Neutrophil (primary cell): ENCODE results near the gene RPH3AL.

ENCODE experiments used
- H3K27ac ChIP-seq: fragments of 200-600 bp; sonication (generic); 2 replicates; pipeline ENCODE4 v1.5.1; 2016; ENCODE audit warnings: mild to moderate bottlenecking, moderate library complexity
- H3K27me3 ChIP-seq: fragments of 200-600 bp; sonication (generic); 2 replicates; pipeline ENCODE4 v1.6.0; 2016; ENCODE audit warnings: mild to moderate bottlenecking
- H3K36me3 ChIP-seq: fragments of 200-600 bp; sonication (generic); 2 replicates; pipeline ENCODE4 v1.5.1; 2017
- H3K4me1 ChIP-seq, 2 experiments: fragments of 200-600 bp in 1 of 2; sonication (generic) in 1 of 2; 1 replicate in 1 of 2; 2 replicates in 1 of 2; pipeline versions ENCODE4 v1.5.1 to v1.6.1; 2013 to 2016; ENCODE audit warnings: low read depth in 1 of 2, low read length in 1 of 2, mild to moderate bottlenecking in 1 of 2, moderate library complexity in 1 of 2; ENCODE audit not compliant: control insufficient read depth in 1 of 2, insufficient read depth in 1 of 2
- H3K4me3 ChIP-seq, 2 experiments: fragments of 200-600 bp in 1 of 2; sonication (generic) in 1 of 2; 1 replicate in 1 of 2; 2 replicates in 1 of 2; pipeline ENCODE4 v1.5.1; 2013 to 2016; ENCODE audit warnings: low read depth in 1 of 2, low read length in 1 of 2, mild to moderate bottlenecking in 1 of 2, moderate library complexity in 1 of 2
- H3K9me3 ChIP-seq: fragments of 200-600 bp; sonication (generic); 2 replicates; pipeline ENCODE4 v1.5.1; 2016
- TF ChIP-seq, protein P1 (sequence below): fragments of 200-600 bp; sonication (generic); IDR thresholded peaks from 2 replicates; pipeline ENCODE4 v1.5.1; 2016; ENCODE audit warnings: antibody characterized with exemption

The RPH3AL gene

DNA sequence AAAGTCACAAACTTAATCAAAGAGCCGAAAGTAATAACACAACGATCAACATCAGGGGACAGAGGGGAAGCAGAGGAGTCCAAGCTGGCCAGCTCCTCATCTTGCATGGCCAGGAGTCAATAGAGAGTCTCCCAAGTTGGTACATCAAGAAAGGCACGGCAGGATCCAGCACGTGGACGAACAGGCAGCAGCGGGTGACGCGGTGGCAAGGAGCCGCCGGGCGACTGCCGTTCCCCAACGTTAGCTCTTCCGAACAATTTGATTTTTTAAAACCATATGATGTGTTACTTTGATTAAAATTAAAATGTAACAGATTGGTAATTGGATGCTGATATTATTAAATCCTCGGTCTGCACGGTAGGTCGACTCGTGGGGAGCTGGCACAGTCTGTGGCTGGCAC is 89.3 kb downstream of the RPH3AL start:
- Histone ChIP-seq H3K27me3 (peaks cover 38% of the 10 kb centered on the region), H3K4me3 (no peak overlapping the region), H3K27ac (no peak overlapping the region), H3K4me1 (peaks cover 2 to 3% of the 10 kb centered on the region in 2 experiments), H3K36me3 (peaks cover 13% of the 10 kb centered on the region), H3K9me3 (no peaks in the 10 kb centered on the region)
- TF ChIP-seq, protein P1, sequence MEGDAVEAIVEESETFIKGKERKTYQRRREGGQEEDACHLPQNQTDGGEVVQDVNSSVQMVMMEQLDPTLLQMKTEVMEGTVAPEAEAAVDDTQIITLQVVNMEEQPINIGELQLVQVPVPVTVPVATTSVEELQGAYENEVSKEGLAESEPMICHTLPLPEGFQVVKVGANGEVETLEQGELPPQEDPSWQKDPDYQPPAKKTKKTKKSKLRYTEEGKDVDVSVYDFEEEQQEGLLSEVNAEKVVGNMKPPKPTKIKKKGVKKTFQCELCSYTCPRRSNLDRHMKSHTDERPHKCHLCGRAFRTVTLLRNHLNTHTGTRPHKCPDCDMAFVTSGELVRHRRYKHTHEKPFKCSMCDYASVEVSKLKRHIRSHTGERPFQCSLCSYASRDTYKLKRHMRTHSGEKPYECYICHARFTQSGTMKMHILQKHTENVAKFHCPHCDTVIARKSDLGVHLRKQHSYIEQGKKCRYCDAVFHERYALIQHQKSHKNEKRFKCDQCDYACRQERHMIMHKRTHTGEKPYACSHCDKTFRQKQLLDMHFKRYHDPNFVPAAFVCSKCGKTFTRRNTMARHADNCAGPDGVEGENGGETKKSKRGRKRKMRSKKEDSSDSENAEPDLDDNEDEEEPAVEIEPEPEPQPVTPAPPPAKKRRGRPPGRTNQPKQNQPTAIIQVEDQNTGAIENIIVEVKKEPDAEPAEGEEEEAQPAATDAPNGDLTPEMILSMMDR, result no peak

GRCh38 chr17:261635-262034 is 91.0 kb downstream of the RPH3AL start:
- Histone ChIP-seq H3K9me3 (no peaks in the 10 kb centered on the region), H3K27ac (no peak overlapping the region), H3K4me3 (no peak overlapping the region), H3K4me1 (peaks cover 7 to 9% of the 10 kb centered on the region in 2 experiments), H3K27me3 (peaks cover 22% of the 10 kb centered on the region), H3K36me3 (peaks cover 13% of the 10 kb centered on the region)
- TF ChIP-seq, protein P1, result no peak

DNA sequence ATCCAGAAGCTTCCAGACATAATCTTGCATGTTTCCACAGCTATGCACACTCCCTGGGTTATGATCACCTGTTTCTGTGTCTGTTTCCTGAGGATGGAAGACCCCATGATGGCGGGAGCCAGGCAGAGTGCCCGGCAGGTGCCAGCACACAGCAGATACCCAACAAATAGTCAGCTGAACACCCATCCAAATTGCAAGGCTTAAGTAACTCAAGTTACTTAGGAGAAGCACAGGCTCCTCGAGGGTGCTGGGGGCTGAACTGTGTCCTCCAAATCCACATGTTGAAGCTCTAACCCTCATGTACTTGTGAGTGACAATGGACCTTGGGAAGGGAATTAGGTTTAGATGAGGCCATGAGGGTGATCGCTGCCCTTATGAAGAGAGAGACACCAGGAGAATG is 91.7 kb downstream of the RPH3AL start:
- no peaks in the 10 kb centered on the region for H3K9me3 ChIP-seq
- H3K27ac ChIP-seq, result no peak overlapping the region
- H3K27me3 ChIP-seq, result peaks cover 15% of the 10 kb centered on the region
- peaks cover 7 to 9% of the 10 kb centered on the region in 2 experiments for H3K4me1 ChIP-seq
- peaks cover 13% of the 10 kb centered on the region for H3K36me3 ChIP-seq
- H3K4me3 ChIP-seq, result no peak overlapping the region
- TF ChIP-seq, protein P1, result no peak

DNA sequence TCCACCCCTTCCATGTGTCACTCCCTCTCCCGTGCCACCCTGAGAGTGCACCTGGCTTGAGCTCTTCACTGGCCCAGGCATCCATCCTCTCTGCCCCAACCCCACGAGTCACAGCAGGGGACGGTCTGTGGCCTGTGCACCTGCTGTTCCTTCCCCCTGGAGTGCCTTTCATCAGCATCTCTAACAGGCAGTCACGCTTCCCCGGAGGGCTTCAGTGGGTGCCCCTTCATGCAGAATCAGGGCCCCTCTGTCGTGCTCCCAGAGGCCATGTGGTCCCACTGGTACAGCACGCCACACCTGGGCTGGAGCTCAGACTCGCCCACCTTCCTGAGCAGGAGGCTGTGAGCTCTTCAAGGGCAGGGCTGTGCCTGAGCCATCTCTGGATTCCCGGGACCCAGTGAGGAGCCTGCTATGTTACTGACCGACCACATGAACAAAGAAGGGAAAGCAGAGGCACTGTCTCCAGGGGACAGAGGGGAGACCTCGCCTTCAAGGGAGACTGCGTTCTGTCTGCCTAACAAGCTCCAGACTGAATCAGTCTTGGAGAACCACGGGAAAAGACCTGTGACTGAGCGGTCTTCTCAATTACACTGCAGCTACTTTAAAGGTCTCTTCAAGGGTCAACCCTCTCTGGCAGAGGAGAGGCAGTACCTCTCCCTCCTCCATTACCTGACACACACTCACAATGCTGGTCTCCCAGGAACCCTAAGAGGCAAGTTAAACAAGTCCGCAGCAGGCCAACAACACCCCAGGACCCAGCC is 92.4 kb downstream of the RPH3AL start:
- peaks cover 12% of the 10 kb centered on the region for H3K27me3 ChIP-seq
- no peaks in the 10 kb centered on the region for H3K9me3 ChIP-seq
- H3K36me3 ChIP-seq, result peaks cover 13% of the 10 kb centered on the region
- TF ChIP-seq, protein P1, result no peak
- H3K4me3 ChIP-seq, result no peak overlapping the region
- no peak overlapping the region for H3K27ac ChIP-seq
- peaks cover 7 to 9% of the 10 kb centered on the region in 2 experiments for H3K4me1 ChIP-seq

- Histone ChIP-seq H3K36me3 (peaks cover 13% of the 10 kb centered on the region), H3K4me1 (peaks cover 7 to 9% of the 10 kb centered on the region in 2 experiments), H3K27ac (no peak overlapping the region), H3K4me3 (no peak overlapping the region), H3K27me3 (peaks cover 12% of the 10 kb centered on the region), H3K9me3 (no peaks in the 10 kb centered on the region)
- TF ChIP-seq, protein P1, result no peak
These were observed 93.1 kb downstream of the RPH3AL start for GRCh38 chr17:259341-259976.
